IPS-NIHi7 (cell line): ENCODE results near the gene PPP3R1.
"Not testable (repeated sequence)": the region's sequence is repeated elsewhere in the genome, so short reads cannot be mapped to it uniquely, and the experiment has no call there.

Experiments used
- DNase-seq: peaks from one replicate; pipeline ENCODE4 v3.0.0; 2012; ENCODE audit warnings: mixed read lengths; ENCODE audit errors: extremely low spot score

The PPP3R1 gene

DNA sequence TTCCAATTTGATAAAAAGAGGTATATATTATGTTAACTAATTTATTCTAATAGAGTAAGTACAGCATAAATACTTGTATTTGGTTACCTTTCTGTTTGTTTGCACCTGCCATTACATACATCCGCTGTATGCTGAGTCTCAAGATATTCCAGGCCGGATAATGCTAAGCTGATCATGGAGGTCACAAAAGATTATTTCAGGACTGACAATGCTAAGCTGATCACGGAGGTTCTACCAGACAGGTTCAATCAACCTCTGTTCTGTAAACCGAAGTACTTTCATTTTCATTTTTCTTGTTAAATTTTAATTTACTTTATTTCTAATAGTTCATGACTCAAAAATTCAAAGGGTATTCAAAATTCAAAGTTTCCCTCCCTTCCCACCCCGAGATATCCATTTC, 63.5 kb downstream of the PPP3R1 start:
- DNase-seq: no peak

DNA sequence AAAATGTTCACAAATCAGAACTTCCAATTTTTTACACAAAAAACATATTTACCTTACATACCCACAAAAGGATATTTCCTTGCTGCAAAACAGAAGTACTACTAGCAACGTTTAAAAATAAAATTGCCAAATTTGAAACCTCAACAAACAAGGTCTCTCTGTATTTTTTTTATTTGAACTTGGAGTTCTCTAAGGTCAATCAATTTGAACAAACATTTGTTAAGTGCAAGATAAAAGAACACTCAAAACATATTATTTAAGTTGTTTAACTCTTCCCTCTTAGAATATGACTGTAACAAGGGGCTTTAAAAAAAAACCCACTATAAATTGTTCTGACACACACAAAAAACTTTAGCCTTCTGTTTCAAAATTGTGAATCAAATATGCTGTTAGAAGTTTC, 65.0 kb downstream of the PPP3R1 start:
- DNase-seq: no peak

DNA sequence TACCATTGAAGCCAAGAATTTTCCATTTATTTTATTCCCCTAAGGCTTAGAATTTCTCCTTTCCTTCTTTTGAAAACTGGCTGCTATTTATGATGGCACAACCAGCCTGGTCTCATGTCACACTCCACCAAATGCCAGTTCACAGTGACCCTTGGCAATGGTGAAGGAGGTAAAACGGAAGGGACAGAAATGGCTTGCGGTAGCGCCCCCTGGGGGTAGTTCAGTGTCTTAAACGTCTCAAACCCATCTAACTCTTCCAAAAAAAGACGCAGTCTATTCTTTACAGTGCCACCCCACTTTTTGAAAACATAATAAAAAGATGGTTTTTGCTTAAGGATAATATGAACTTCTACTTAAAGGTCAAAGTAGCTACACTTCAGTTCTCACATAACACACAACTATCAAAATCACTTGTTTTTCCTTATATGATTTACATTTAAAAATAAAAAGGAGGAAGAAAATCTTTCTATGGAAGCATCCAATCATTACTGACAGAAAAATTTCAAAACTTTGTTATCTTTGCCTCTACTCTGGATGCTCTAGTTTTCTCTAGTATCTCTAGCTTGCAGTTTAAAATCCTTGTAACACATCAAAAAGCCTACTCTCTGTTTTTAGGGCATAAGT, 66.7 kb downstream of the PPP3R1 start:
- DNase-seq: peak; percentile 67

DNA sequence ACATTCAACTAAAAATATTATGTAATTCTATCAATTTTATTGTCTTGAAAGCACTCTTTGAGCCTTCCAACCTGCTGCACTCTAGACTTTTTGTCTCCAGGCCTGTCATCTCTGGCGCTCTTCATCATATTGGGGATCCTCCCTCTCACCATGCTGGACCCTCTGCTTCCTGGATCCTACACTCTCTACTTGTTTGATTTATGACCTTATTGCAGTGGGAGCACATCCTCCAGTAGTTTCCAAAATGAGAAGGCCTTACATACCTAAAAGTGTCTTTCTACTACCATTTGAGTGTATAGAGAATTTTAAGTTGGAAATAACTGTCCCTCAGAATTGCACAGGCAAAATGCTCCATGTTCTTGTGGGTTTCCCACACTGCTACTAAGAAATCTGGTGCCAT, 69.4 kb downstream of the PPP3R1 start:
- DNase-seq: no peak

DNA sequence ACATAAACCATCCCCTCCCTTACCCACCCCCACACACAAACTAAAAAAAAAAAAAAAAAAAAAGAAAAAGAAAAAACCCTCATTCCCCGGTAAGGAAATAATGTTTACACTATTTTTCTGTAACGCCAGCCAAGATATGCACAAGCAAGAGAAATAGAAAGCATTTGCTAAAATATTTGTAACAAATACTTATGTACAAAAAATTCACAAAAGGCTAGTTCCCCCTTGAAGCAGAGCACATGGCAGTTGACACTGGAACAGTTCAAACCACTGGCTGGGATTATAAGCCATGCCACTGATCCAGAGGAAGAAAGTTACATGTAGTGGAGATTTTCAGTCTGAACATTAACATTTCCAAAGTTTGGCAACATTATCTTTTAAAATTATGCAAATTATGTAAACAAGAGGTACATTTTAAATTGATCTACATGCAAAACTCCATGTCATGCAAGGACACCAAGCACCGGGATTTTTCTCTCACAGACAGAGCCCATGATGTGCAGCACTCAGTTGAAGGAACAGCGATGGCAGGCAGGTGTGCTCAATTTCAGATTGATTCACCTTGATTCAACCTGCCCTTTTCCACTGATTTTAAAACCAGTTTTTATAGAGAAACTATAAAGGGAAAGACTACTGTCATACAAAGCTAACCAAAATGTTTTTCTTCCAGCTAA, 73.2 kb downstream of the PPP3R1 start:
- DNase-seq: no peak

DNA sequence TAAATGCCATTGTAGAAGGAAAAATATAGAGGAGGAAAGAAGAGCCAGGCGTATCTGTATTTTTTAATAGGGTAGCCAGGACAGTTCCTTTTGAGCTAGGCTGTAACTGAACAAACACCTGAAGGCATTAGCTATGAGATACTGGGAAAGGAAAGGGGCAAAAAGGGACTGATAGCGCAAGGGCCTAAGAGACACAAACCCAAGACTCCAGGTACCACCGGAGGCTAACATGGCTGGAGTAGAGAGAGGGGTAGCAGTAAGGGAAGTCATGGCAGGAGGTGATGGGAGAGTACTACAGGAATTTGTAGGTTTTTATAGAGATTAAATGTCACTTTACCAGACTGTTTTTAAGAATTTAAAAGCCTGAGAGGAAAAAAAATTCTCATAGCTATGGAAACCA, 73.9 kb downstream of the PPP3R1 start:
- no peak for DNase-seq

DNA sequence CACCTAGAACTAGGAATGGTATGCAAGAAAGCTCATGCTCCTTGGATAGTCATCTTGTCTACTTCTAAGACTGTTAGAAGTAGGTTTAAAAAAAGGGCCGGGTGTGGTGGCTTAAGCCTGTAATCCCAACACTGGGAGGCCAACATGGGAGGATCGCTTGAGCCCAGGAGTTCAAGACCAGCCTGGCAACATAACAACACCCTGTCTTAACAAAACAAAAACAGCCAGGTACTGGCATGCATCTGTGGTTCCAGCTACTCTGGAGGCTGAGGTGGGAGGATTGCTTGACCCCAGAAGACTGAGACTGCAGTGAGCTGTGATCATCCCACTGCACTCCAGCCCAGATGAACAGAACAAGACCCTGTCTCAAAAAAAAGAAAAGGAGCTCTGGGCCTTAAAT, 74.8 kb downstream of the PPP3R1 start:
- DNase-seq: no peak

DNA sequence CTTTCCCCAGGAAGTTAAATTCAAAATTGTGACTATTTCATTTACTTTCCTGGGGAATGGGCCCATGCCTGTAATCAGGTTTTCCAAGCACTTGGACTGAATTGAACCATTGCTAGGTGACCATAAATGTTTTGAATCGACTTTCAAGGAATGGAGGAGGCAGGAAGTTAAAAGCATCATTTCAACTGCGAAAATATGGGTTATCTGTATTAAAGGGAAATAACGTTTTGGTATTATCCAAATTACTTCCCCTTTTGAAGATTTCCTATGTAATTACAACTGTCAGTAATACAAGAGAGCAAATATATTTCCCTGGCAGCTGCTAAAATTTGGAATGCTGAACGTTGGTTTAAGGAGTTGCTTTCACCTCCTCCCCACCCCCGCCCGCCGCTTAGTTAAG, 75.7 kb downstream of the PPP3R1 start:
- no peak for DNase-seq

DNA sequence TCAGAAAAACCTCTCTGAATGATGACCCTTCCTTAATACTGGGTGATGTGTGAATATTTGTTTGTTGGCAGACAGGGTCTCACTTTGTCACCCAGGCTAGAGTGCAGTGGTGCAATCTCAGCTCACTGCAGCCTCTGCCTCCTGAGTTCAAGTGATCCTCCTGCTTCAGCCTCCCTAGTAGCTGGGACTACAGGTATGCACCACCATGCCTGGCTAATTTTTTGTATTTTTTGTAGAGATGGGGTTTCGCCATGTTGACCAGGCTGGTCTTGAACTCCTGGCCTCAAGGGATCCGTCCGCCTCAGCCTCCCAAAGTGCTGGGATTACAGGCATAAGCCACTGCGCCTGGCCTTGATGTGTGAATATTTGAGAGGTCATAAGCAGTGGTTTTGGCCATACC, 77.1 kb downstream of the PPP3R1 start:
- DNase-seq: not testable (repeated sequence)

DNA sequence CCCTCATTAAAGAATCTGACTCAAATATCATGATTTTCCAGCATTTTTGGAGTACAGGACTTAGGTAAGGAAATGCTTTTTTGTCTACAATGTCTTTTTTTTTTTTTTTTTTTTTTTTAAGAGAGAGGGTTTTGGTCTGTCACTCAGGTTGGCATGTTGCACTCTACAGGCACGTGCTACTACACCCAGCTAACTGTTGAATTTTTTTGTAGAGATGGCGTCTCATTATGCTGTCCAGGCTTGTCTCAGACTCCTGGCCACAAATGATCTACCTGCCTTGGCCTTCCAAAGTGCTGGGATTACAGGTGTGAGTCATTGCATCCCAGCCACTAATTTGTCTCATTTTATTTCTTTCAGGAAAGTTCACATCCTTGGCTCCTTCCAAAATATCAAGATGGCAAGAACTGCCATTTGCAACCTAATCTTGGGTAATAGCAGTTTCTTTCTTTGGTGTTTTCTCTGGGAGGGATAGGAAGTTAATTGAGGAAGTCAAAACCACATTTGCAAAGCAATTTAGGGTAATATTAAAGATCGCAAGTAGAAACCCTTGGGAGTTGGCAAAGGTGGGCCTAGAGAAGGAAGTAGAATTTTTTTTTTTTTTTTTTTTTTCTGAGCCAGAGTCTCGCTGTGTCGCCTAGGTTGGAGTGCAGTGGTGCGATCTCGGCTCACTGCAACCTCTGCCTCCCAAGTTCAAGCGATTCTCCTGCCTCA, 79.2 kb downstream of the PPP3R1 start:
- no peak for DNase-seq

DNA sequence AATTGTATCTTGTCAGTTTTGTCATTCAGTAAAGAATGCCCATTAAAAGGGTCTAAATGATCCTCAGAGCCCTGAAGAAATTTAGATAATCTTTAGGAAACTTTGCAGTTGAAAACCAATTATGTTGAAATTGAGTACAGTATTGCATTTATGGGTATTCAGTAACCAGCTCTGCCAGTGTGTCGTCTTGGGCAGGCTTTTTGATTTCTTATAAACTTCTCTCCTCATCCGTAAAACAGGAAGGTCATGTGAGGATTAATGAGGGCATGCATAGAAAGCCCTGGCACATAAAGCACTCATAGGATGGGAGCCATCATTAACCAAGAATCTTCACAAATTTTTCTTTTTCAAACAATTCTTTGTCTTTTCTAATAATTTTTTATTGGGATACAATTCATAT, 79.8 kb downstream of the PPP3R1 start:
- no peak for DNase-seq

DNA sequence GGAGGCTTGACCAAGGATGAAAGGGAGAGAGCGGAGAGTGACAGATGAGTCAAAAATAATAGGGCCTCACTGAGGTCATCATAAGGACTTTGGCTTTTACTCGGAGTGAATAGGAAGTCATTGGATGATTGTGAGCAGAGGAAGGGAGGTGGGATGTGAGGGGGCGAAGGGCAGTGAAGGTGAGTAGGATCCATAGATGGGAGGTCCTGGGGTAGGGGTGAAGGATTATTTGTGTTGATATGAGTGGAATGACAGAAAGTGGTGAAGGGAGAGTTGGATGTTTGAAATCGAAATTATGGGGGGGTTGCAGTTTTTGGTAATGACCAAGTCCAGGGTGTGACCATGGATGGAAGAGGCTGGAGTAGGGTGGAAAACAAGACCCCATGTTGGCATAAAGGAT, 80.6 kb downstream of the PPP3R1 start:
- DNase-seq: no peak

DNA sequence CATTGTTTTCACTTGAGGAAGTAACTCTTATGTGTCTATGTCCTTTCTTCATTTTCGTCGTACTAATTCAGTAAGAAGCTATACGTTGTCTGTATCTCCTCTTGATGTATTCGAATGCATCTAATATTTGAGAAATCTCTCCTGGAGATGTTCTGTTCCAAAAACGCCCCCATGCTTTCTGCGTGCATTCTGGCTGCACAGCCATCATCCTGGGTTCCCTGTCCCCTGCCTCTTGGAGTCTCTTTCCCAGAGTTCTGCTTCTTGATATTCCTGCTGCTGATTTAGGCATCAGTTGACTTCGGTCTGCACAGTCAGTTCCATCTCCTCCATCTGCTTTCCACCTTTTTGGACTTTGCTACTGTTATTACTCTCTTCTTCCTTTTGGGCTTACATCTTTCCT, 81.2 kb downstream of the PPP3R1 start:
- DNase-seq: no peak

DNA sequence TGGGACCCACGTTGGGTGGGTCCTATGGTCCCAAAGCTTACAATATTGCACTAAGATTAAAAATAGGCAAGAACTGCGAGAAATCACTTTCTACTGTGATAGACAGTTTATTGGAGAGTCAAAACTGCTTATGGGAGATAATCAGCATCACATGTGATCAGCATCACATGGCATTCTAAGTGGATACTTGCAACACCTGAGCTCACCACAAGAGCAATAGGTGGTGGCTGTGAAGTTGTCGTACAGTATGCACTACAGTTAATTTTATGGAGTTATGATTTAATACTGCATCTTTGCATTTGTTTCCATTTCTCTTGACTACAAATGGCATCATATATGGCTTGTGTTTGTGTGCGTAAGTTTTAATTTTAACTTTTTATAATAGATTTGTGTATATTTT, 83.0 kb downstream of the PPP3R1 start:
- no peak for DNase-seq

DNA sequence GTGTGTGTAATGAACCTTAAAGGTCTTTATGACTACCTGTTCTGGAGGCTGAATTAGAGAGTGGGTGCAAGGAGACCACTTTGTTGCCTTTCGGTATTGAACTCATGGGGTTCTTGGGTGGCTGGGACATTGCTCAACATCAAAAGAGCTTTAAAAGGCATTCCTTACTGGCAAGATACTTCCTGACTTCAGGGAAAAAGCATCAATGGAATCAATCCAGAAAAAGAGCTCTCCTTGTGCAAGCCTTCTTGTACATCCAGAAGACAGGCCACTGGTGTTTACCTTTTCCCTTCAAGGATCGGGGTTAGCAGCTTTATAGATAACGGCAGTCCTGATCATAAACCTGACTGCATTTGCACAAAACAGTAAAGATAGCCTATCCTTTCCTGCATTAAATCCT, 85.1 kb downstream of the PPP3R1 start:
- no peak for DNase-seq

DNA sequence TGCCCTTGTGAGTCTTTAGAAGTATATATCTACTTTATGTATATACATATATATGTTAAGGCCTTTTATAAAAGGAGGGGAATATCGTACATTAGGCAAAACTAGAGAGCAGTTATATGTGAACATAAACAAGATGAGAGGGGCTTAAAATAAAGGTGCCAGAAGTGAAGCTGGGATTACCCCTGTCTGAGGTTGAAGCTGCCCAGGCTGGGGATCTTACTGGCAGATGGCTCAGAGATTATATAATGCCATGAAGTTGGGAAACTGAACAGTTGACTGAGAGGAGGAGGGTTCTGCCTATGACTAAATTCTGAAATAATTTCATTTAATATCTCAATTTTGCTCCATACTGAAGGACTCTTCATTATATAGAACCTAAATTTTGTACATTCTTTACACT, 88.7 kb downstream of the PPP3R1 start:
- DNase-seq: no peak

DNA sequence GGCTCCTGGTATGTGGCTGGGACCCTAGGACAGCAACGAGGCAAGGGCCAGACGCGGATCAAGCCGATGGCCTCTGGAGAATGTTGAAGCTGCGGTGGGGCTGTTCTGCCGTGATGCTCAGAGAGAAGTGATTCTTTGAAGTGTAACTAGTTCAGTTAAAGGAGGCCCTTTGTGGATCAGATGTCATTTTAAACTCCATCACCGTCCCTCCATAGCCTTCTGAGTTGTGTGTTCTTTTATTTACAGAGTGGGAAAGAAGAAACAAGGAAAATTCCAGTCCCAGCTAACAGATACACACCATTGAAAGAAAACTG, 94.2 kb downstream of the PPP3R1 start:
- DNase-seq: no peak

DNA sequence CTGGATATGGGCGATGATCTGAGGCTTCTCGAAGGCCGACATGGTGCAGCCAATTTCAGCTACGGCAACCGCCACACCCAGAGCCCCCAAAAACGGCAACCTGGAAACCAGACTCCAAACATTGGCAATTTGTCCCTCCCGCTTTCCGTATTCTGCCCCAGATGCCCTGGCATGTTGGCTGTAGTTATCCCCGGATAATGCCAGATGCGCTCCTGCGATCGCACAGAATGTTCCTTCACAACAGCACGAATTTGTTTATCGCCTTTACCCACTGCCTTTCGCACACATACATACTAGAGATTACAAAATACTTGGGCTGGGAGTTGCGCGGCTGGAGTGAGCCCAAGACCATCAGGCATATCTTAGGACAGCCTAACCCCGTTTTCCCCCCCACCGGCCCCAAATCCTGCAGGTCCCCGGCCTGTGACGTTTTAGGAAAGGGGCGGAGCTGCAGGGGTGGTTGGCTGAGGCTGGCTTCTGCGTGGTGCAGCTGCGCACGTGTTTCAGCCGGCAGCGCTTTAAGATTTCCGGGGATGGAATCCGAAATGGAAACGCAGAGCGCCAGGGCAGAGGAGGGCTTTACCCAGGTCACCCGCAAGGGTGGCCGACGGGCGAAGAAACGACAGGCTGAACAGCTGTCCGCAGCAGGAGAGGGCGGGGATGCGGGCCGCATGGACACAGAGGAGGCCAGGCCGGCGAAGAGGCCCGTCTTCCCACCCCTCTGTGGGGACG, 94.8 kb downstream of the PPP3R1 start, which contains the start of gene PNO1:
TSS of gene PNO1 (plus strand) at position 487 of the 732 bp plus-strand sequence. CDS start at position 534, 47 bp downstream.
- peak; percentile 96 for DNase-seq

DNA sequence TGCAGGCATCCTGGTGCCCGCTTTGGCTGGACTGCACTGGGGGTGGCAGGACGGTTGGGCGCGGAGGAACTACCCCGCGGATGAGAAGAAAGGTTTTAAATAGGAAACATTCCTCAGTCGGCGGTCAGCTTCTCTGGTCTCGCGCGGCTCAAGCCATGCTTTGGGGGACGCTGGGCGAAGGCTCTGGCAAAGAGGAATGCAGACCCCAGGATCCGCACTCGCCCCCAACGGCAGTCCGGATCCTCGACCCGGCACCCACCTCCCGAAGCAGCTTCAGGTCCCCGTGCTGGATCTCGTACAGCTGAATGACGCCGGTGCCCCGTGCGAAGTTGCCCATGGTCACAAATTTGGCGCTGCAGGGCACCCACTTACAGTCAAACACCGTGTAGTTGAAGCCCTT, 95.3 kb downstream of the PPP3R1 start:
- DNase-seq: peak; percentile 41

DNA sequence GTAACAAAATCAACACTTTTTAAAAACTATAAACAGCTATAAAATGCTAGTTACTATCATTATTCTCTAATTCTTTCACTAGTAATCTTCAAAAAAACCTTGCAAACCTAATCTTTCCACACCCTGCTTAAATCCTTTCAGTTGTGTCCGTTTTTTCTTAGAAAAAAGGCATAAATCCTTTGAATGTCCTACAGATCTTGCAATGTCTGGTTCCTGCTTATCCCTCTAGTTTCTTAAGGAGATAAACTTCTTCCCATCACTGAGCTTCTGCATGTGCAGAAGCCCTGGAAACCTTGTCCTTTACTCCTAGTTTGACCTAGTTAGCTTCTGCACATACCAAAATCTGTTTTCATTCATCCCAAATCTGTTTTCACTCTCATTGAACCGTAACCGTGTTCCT, 95.9 kb downstream of the PPP3R1 start:
- no peak for DNase-seq

DNA sequence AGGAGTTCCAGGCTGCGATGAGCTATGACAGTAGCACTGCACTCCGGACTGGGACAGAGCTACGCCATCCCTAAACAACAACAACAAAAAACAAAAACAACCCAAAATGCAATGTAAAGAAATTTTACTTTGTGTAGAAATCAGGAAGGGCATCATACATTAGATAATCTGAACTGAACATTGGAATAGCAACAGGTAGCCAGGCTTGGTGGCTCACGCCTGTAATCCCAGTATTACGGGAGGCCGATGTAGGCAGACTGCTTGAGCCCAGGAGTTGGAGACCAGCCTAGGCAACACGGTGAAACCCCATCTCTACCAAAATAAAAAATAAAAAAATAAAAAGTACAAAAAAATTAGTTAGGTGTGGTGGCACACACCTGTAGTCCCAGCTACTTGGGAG, 96.7 kb downstream of the PPP3R1 start:
- DNase-seq: no peak

DNA sequence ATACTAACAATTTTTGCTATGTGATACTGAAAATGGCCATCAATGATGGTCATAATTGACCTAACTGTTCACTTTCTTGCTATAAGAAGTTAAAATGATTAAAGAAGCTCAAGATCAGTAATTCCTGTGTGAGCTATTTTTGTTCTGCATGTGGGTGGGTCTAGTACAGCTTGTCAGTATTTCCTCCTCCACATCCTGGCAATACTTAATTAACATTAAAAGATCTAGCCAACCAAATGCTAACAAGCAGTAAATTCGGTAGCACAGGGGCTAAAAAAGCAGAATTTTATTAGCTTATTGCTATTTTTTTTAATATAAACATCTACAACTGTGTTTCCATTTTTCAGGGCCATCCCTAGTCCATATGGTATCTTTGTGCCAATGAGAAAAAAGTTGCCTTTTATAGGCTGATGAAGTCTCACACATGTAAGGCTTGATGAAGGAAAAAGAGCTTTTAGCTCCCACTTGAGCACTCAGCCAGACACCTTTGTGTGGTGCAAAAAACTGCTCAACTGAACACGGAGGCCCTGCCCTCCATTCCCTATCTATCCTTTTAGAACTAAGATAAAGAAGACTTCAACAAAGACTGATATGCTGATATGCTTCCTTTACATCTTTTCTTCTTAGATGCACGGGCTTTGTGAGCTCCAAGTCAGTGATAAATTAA, 99.5 kb downstream of the PPP3R1 start:
- no peak for DNase-seq
